Measurements from ENCODE around the gene MERTK. TPM values are rescaled to one million over a fixed set of nuclear protein-coding genes. Genes with fewer than 3 reads are reported as not detected.

MERTK gene
- total RNA-seq, 1 donor from 2014 or later = 11.1 TPM

GRCh38 chr2:111972955-111973565 is 74.7 kb downstream of the MERTK start:
- peak; percentile 23 to 80 for DNase-seq (ENCODE audit: low spot score in 2 of 2)
- Histone ChIP-seq H3K4me1 (peaks cover 10 to 28% of the 10 kb centered on the region in 2 donors), H3K27me3 (no peaks in the 10 kb centered on the region), H3K9me3 (no peaks in the 10 kb centered on the region), H3K36me3 (peaks cover 10 to 32% of the 10 kb centered on the region in 2 donors), H3K27ac (peak overlapping the region; percentile 86 to 94), H3K4me3 (peak overlapping the region in 1 of 2 donors; percentile 47)
- TF ChIP-seq CTCF (IDR thresholded peaks at IDR 0.05) = no peak
- intact Hi-C loops (cut with DNase I) = loop anchor here (1.0 kb wide), 2 partner anchors 27 to 75 kb away; partner anchors contain the start of gene MERTK

GRCh38 chr2:111973701-111974100 is 75.3 kb downstream of the MERTK start:
- H3K27ac ChIP-seq = peak overlapping the region; percentile 86 to 94
- H3K27me3 ChIP-seq = no peaks in the 10 kb centered on the region
- peak overlapping the region in 1 of 2 donors; percentile 47 for H3K4me3 ChIP-seq
- DNase-seq (ENCODE audit: low spot score in 2 of 2) = no peak
- intact Hi-C loops (cut with DNase I) = loop anchor here (1.0 kb wide), 2 partner anchors 27 to 75 kb away; partner anchors contain the start of gene MERTK
- TF ChIP-seq CTCF (IDR thresholded peaks at IDR 0.05) = no peak
- peaks cover 10 to 28% of the 10 kb centered on the region in 2 donors for H3K4me1 ChIP-seq
- no peaks in the 10 kb centered on the region for H3K9me3 ChIP-seq
- peaks cover 10 to 29% of the 10 kb centered on the region in 2 donors for H3K36me3 ChIP-seq

- Histone ChIP-seq H3K4me3 (no peak overlapping the region), H3K9me3 (no peaks in the 10 kb centered on the region), H3K27ac (peak overlapping the region; percentile 86 to 94), H3K27me3 (no peaks in the 10 kb centered on the region), H3K4me1 (peaks cover 10 to 28% of the 10 kb centered on the region in 2 donors), H3K36me3 (peaks cover 7 to 24% of the 10 kb centered on the region in 2 donors)
- DNase-seq (ENCODE audit: low spot score in 2 of 2) = peak; percentile 29 to 90
- intact Hi-C loops (cut with DNase I) = no loop called here
- no peak for TF ChIP-seq CTCF (IDR thresholded peaks at IDR 0.05)
Measured at GRCh38 chr2:111975053-111975552, 76.7 kb downstream of the MERTK start.

- peaks cover 7 to 24% of the 10 kb centered on the region in 2 donors for H3K36me3 ChIP-seq
- intact Hi-C loops (cut with DNase I) = no loop called here
- H3K9me3 ChIP-seq = no peaks in the 10 kb centered on the region
- H3K4me3 ChIP-seq = no peak overlapping the region
- peaks cover 10 to 28% of the 10 kb centered on the region in 2 donors for H3K4me1 ChIP-seq
- no peaks in the 10 kb centered on the region for H3K27me3 ChIP-seq
- no peak for TF ChIP-seq CTCF (IDR thresholded peaks at IDR 0.05)
- peak overlapping the region; percentile 37 to 94 for H3K27ac ChIP-seq
- DNase-seq (ENCODE audit: low spot score in 2 of 2) = no peak
Measured at GRCh38 chr2:111975819-111976218, 77.4 kb downstream of the MERTK start.

GRCh38 chr2:111977240-111977639 is 78.8 kb downstream of the MERTK start:
- Histone ChIP-seq H3K9me3 (no peaks in the 10 kb centered on the region), H3K27ac (no peak overlapping the region), H3K27me3 (no peaks in the 10 kb centered on the region), H3K4me1 (peaks cover 10 to 22% of the 10 kb centered on the region in 2 donors), H3K36me3 (peaks cover 7 to 24% of the 10 kb centered on the region in 2 donors), H3K4me3 (no peak overlapping the region)
- intact Hi-C loops (cut with DNase I) = no loop called here
- TF ChIP-seq CTCF (IDR thresholded peaks at IDR 0.05) = no peak
- DNase-seq (ENCODE audit: low spot score in 2 of 2) = no peak

Measured in ascending aorta (tissue), 2 donors.